ENCODE results near the gene OLA1.

DNA sequence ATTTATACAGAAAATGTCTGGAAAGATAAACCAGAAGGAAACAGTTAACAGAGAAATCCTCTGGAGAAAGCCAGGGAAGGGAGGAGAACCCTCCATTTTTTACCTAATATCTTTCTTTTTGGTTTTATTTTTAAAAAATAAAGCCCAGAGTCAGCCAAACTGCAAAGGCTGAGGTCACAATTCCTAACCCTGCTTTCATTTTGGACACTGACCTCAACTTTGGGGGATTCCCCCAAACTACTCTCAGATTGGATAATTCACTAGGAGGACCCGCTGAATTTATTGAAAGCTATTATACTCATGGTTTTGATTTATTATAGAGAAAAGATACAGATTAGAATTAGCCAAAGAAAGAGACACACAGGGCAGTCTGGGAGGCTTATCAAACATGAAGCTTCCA, 189.9 kb downstream of the OLA1 start:
- TF ChIP-seq, protein P1, sequence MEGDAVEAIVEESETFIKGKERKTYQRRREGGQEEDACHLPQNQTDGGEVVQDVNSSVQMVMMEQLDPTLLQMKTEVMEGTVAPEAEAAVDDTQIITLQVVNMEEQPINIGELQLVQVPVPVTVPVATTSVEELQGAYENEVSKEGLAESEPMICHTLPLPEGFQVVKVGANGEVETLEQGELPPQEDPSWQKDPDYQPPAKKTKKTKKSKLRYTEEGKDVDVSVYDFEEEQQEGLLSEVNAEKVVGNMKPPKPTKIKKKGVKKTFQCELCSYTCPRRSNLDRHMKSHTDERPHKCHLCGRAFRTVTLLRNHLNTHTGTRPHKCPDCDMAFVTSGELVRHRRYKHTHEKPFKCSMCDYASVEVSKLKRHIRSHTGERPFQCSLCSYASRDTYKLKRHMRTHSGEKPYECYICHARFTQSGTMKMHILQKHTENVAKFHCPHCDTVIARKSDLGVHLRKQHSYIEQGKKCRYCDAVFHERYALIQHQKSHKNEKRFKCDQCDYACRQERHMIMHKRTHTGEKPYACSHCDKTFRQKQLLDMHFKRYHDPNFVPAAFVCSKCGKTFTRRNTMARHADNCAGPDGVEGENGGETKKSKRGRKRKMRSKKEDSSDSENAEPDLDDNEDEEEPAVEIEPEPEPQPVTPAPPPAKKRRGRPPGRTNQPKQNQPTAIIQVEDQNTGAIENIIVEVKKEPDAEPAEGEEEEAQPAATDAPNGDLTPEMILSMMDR (IDR thresholded peaks at IDR 0.05): no peak
- TF ChIP-seq POLR2AphosphoS5 (IDR thresholded peaks at IDR 0.05): no peak
- TF ChIP-seq POLR2A (IDR thresholded peaks at IDR 0.05): no peak

All from breast epithelium (tissue), 3 donors.